ENCODE results near the gene LIMS4.
"Not testable (repeated sequence)": the region's sequence is repeated elsewhere in the genome, so short reads cannot be mapped to it uniquely, and the experiment has no call there.

The LIMS4 gene

DNA sequence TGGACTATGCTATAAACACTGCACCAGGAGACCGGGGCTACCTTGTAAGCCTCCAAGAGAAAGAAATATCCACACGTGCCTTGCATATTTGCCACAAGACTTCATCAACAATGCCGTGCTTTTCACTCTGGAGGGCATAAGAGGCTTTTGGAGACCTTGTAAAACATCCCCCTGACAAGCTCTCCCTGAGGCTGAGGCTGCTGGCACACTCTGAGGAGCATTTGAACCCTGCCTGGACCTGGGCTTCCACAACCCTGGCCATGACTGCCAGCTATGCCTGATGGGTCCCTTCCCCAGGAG is 393 bp upstream of the LIMS4 start:
- not testable (repeated sequence) for ATAC-seq (replicated peaks; ENCODE audit: extremely low read depth, poor library complexity, severe bottlenecking); H3K4me3 Mint-ChIP-seq; H3K9me3 Mint-ChIP-seq; H3K27me3 Mint-ChIP-seq; DNase-seq (ENCODE audit: low spot score in 2 of 2); H3K4me1 Mint-ChIP-seq; H3K27ac Mint-ChIP-seq (ENCODE audit: low read depth); H3K36me3 Mint-ChIP-seq (ENCODE audit: insufficient read depth)

GRCh38 chr2:110468921-110469320 is 3.7 kb downstream of the LIMS4 start:
- not testable (repeated sequence) for H3K27me3 Mint-ChIP-seq, H3K9me3 Mint-ChIP-seq
- peak; percentile 28 for ATAC-seq (replicated peaks; ENCODE audit: extremely low read depth, poor library complexity, severe bottlenecking)

GRCh38 chr2:110465312-110465711 is 7.3 kb downstream of the LIMS4 start:
- H3K36me3 Mint-ChIP-seq (ENCODE audit: insufficient read depth); H3K27me3 Mint-ChIP-seq; H3K4me1 Mint-ChIP-seq; H3K27ac Mint-ChIP-seq (ENCODE audit: low read depth); ATAC-seq (replicated peaks; ENCODE audit: extremely low read depth, poor library complexity, severe bottlenecking); H3K9me3 Mint-ChIP-seq; DNase-seq (ENCODE audit: low spot score in 2 of 2); H3K4me3 Mint-ChIP-seq: not testable (repeated sequence)

More at GRCh38 chr2:110468921-110469320, 3.7 kb downstream of the LIMS4 start:
- DNase-seq (ENCODE audit: low spot score in 2 of 2); H3K4me3 Mint-ChIP-seq; H3K36me3 Mint-ChIP-seq (ENCODE audit: insufficient read depth); H3K27ac Mint-ChIP-seq (ENCODE audit: low read depth); H3K4me1 Mint-ChIP-seq: not testable (repeated sequence)

DNA sequence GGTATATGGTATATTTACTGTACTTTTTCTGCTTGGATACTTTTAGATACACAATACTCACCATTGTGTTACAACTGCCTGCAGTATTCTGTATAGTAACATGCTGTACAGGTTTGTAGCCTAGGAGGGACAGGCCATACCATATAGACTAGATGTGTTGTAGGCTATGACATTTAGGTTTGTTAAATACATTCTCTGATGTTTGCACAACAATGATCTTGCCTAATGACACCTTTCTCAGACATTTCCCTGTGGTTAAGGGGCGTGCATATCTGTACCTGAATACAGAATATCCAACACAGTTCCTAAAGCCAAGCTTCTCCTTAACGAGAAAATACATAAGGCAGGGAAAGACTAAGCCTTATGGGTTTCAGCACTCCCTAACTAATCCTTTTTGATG is 10.2 kb downstream of the LIMS4 start:
- not testable (repeated sequence) for H3K9me3 Mint-ChIP-seq; H3K36me3 Mint-ChIP-seq (ENCODE audit: insufficient read depth); DNase-seq (ENCODE audit: low spot score in 2 of 2); H3K27ac Mint-ChIP-seq (ENCODE audit: low read depth); ATAC-seq (replicated peaks; ENCODE audit: extremely low read depth, poor library complexity, severe bottlenecking); H3K27me3 Mint-ChIP-seq; H3K4me3 Mint-ChIP-seq; H3K4me1 Mint-ChIP-seq

- H3K4me3 Mint-ChIP-seq; H3K27me3 Mint-ChIP-seq; H3K27ac Mint-ChIP-seq (ENCODE audit: low read depth); DNase-seq (ENCODE audit: low spot score in 2 of 2); H3K4me1 Mint-ChIP-seq; H3K36me3 Mint-ChIP-seq (ENCODE audit: insufficient read depth); ATAC-seq (replicated peaks; ENCODE audit: extremely low read depth, poor library complexity, severe bottlenecking); H3K9me3 Mint-ChIP-seq: not testable (repeated sequence)
Observed at GRCh38 chr2:110460318-110460717, 12.3 kb downstream of the LIMS4 start.

DNA sequence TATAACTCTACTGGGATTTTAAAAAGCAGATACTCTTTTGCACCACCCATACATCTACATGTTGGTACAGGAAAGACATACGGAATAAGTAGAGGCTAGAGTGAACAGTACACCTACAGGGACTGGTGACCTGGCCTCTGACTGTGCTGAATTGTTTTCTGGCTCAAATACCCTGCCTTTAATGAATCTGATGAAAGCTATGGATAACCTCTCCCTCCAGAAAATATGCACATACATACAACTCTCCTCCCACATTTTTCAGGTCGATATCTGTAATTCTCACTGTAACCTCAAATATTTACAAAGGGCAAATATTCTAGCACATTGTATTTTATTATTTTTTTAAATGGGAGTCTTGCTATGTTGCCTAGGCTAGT is 15.4 kb downstream of the LIMS4 start:
- not testable (repeated sequence) for H3K4me3 Mint-ChIP-seq, H3K9me3 Mint-ChIP-seq, H3K4me1 Mint-ChIP-seq

DNA sequence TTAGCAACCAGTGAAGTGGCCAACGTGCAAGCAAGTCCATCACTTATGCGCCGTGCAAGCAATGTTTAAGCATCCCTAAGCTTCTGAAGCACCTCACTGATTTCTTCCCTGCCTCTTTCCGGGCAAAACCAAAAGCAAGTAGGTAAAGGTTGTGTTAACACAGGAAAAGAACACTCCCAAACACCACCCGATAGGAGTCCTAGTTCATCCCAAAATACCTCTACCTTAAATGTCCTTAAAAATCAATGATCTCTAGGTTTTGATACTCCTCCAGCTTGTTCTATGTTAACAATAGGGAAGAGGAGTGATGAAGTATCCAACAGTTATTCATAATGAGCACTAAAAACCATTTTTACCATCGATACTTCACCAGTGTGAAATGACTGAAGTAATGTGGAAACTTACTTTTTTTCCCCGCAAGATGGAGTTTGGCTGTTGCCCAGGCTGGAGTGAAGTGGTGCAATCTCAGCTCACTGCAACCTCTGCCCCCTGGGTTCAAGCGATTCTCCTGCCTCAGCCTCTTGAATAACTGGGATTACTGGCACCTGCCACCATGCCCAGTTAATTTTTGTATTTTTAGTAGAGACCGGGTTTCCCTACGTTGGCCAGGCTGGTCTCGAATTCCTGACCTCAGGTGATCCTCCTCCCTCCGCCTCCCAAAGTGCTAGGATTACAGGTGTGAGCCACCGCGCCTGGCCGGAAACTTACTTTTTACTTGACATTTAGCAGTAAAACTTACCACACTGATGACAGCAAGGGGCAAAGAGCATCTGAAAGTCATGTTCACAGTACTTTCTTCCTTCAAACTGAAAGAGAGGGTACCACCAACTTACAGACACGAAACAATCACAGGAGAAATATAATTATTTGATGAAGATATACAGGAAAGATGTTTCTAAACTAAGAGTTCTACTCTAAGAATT is 16.1 kb downstream of the LIMS4 start:
- not testable (repeated sequence) for H3K27me3 Mint-ChIP-seq; DNase-seq (ENCODE audit: low spot score in 2 of 2); H3K9me3 Mint-ChIP-seq; H3K36me3 Mint-ChIP-seq (ENCODE audit: insufficient read depth); H3K4me1 Mint-ChIP-seq; H3K4me3 Mint-ChIP-seq; H3K27ac Mint-ChIP-seq (ENCODE audit: low read depth); ATAC-seq (replicated peaks; ENCODE audit: extremely low read depth, poor library complexity, severe bottlenecking)

More for the DNA sequence above, 15.4 kb downstream of the LIMS4 start:
- H3K27me3 Mint-ChIP-seq; H3K27ac Mint-ChIP-seq (ENCODE audit: low read depth); DNase-seq (ENCODE audit: low spot score in 2 of 2); H3K36me3 Mint-ChIP-seq (ENCODE audit: insufficient read depth); ATAC-seq (replicated peaks; ENCODE audit: extremely low read depth, poor library complexity, severe bottlenecking): not testable (repeated sequence)

DNA sequence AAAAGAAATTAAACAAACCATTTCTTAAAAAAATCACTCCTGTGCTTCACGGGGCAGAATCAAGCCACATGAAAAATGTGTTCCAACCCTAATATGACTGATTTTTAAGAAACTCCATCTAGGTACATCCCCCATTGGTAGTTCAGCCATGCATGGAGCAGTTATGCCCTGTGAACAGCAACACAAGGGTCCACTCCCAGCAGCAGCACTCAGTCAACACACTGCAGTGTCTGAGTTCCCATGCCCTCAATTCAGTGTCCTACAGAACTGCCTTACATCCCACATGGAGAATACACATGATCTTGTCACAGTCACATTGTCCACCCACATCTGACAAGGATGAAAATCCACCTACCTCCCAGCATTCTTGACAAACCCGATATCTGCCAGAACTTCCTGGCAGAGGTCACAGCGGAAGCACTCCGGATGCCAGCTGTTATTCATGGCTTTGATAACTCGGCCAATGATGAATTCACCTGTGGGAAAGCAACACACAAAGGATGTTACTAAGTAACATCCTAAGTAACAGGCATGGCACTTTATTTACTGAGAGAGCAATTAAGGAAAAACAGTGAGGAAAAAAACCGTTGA is 17.4 kb downstream of the LIMS4 start:
- H3K4me3 Mint-ChIP-seq; H3K27ac Mint-ChIP-seq (ENCODE audit: low read depth); H3K9me3 Mint-ChIP-seq; H3K36me3 Mint-ChIP-seq (ENCODE audit: insufficient read depth); ATAC-seq (replicated peaks; ENCODE audit: extremely low read depth, poor library complexity, severe bottlenecking); H3K27me3 Mint-ChIP-seq; DNase-seq (ENCODE audit: low spot score in 2 of 2); H3K4me1 Mint-ChIP-seq: not testable (repeated sequence)

- not testable (repeated sequence) for H3K4me3 Mint-ChIP-seq; H3K36me3 Mint-ChIP-seq (ENCODE audit: insufficient read depth); H3K4me1 Mint-ChIP-seq; H3K27ac Mint-ChIP-seq (ENCODE audit: low read depth); H3K9me3 Mint-ChIP-seq; DNase-seq (ENCODE audit: low spot score in 2 of 2); ATAC-seq (replicated peaks; ENCODE audit: extremely low read depth, poor library complexity, severe bottlenecking); H3K27me3 Mint-ChIP-seq
Observed at GRCh38 chr2:110450951-110451350, 21.7 kb downstream of the LIMS4 start.

GRCh38 chr2:110449127-110449947 is 23.3 kb downstream of the LIMS4 start:
- DNase-seq (ENCODE audit: low spot score in 2 of 2); H3K27me3 Mint-ChIP-seq; H3K27ac Mint-ChIP-seq (ENCODE audit: low read depth); ATAC-seq (replicated peaks; ENCODE audit: extremely low read depth, poor library complexity, severe bottlenecking); H3K4me3 Mint-ChIP-seq; H3K9me3 Mint-ChIP-seq; H3K4me1 Mint-ChIP-seq; H3K36me3 Mint-ChIP-seq (ENCODE audit: insufficient read depth): not testable (repeated sequence)

DNA sequence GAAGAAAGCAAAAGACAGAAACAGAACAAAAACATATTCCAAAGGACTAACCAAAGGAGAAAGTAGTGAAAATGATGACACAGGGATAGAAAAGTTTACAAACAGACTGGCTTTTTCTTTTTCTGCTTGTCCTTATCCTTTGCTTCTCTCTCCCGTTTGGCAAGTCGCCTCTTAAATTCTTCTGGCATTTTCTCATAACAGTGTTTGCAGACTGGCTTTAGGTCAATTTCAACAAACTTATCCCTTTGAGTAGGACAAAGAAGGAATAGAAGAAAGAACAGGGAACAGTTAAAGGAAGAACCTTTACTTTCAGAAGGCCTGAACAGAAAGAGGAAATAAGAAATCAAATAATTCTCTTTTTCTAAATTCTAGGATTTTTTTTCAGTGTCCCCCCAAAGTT is 26.0 kb downstream of the LIMS4 start:
- H3K4me1 Mint-ChIP-seq; DNase-seq (ENCODE audit: low spot score in 2 of 2); H3K27me3 Mint-ChIP-seq; H3K27ac Mint-ChIP-seq (ENCODE audit: low read depth); ATAC-seq (replicated peaks; ENCODE audit: extremely low read depth, poor library complexity, severe bottlenecking); H3K36me3 Mint-ChIP-seq (ENCODE audit: insufficient read depth); H3K4me3 Mint-ChIP-seq; H3K9me3 Mint-ChIP-seq: not testable (repeated sequence)

GRCh38 chr2:110443305-110444005 is 29.2 kb downstream of the LIMS4 start:
- H3K27ac Mint-ChIP-seq (ENCODE audit: low read depth); H3K4me1 Mint-ChIP-seq; H3K9me3 Mint-ChIP-seq; H3K4me3 Mint-ChIP-seq; ATAC-seq (replicated peaks; ENCODE audit: extremely low read depth, poor library complexity, severe bottlenecking); DNase-seq (ENCODE audit: low spot score in 2 of 2); H3K36me3 Mint-ChIP-seq (ENCODE audit: insufficient read depth); H3K27me3 Mint-ChIP-seq: not testable (repeated sequence)
